HG03354 (cell line): ENCODE data around the gene PAQR9.

ENCODE experiments used
- ATAC-seq: cut with Tn5 transposase; IDR thresholded peaks from one replicate; pipeline ENCODE4 v1.9.1; 2021; ENCODE audit warnings: mild to moderate bottlenecking; ENCODE audit not compliant: unreplicated experiment, poor library complexity, severe bottlenecking

The PAQR9 gene

DNA sequence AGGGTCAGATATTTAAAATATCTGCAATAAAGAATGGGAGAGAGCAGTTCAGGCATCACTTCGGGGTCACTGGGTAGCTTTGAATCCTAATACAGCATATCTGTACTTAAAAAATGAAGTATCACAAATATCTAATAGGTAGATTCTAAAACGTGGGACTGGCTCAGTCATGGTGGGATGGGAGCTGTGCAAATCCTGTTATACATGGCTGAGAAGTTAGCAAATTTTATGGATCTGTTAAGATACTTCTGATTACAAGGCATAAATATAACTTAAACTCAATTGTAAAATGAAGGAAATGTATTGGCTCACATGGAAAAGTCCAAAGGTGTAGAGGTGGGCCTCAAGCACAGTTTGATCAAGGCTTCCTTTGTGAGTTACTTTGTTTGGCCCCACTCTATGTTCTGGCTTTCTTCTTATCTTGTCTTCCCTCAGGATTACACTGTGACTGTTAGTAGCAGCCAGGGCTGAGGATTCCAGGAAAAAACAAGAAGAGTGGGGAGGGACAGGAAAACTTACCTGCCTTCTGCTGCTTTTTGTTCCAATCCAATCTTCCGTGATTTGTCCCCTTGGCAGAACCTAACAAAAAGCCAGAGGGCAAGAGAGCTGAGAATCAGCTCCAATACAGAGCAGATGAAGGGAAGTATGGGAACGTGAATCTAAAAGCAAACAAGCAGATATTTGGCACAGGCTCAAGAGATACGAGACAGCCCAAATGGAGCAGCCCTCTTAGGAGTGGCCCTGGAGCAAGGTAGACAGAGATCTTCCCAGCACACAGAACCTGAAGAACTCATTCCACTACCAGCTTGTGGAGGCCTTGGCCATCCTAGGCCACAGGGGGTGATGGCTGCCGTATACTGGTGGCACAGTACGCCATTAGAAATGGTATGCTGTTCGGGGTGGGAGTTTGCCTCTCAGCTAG lies 10.9 kb downstream of the PAQR9 start:
- ATAC-seq: no peak

GRCh38 chr3:142951794-142952193 lies 11.7 kb downstream of the PAQR9 start:
- no peak for ATAC-seq

- ATAC-seq: no peak
Observed at GRCh38 chr3:142950972-142951371, 12.5 kb downstream of the PAQR9 start.

DNA sequence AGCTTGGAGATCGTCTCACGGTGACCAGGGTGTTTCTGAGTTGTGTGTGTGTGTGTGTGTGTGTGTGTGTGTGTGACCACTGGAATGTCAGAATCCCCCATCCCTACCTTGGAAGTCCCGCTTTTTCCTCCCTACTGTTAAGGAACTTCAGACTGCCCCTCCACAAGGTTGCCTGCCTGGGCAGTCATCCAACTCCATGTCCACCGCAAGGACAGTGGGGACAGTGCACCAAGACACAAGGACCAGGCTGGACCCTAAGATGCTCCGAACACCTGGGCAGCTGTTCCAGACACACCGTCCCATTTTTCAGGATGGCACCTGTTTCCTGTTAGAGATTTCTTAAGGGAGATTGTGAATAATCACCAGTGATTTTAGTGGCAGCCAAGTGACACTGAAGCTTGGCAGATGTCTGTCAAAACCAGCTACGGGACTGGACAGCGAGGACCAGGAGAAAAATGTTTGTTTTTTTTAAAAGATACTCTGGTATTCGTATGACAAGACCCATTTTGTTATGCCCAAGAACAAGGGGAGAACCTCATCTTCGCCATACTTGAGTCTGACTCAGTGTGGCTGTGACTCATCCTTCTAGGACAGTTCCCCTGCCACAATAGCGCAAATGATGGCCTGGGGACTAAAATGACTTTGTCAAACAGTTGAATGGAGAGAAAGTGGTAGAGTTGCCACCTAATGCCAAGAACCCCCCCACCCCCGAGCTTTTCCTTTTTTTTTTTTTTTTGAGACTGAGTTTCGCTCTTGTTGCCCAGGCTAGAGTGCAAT lies 15.5 kb downstream of the PAQR9 start:
- no peak for ATAC-seq

- no peak for ATAC-seq
Observed at GRCh38 chr3:142947352-142947751, 16.1 kb downstream of the PAQR9 start.

GRCh38 chr3:142946861-142947260 lies 16.6 kb downstream of the PAQR9 start:
- ATAC-seq: no peak

GRCh38 chr3:142945023-142945422 lies 18.5 kb downstream of the PAQR9 start:
- ATAC-seq: peak; percentile 18

GRCh38 chr3:142944342-142944741 lies 19.1 kb downstream of the PAQR9 start:
- peak; percentile 68 for ATAC-seq

DNA sequence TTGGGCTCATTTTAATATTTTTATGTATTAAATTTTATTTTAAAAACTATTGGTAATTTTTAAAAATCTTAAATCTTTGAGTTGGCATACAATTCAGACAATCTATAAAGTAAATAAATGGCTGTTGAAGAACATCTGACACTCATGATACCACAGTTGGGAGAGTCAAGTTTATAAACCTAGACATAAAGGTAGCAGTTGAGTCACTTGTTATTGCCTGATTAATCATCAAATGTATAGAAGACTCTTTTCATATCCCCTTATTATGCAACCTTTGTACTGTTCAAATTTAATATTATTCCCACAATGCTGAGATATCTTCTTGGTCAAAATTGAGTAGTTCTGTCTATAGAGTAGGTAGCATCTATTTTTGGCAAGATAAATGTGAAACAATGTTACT lies 19.6 kb downstream of the PAQR9 start:
- no peak for ATAC-seq

DNA sequence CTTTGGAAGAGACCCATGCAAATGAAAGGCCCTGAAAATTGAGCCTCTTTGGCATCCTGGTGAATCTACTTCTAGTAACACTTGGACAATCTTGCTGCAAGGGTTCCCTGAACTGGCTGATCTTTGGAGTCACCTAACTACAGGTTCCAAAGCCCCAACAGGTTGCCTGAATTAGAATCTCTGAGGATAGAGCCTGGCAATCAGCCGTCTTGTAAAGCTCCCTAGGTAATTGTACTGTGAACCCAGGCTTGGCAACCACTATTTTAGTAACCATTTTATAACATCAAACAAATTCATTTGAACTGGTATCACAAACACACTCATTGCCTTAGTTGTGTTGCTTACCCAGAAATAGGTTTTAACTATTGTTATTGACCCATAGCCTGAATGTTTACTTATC lies 20.1 kb downstream of the PAQR9 start:
- no peak for ATAC-seq

GRCh38 chr3:142941373-142942123 lies 21.9 kb downstream of the PAQR9 start:
- no peak for ATAC-seq

GRCh38 chr3:142940472-142940871 lies 23.0 kb downstream of the PAQR9 start:
- ATAC-seq: peak; percentile 52

GRCh38 chr3:142940000-142940399 lies 23.5 kb downstream of the PAQR9 start:
- no peak for ATAC-seq

GRCh38 chr3:142935963-142936362 lies 27.5 kb downstream of the PAQR9 start:
- ATAC-seq: no peak

DNA sequence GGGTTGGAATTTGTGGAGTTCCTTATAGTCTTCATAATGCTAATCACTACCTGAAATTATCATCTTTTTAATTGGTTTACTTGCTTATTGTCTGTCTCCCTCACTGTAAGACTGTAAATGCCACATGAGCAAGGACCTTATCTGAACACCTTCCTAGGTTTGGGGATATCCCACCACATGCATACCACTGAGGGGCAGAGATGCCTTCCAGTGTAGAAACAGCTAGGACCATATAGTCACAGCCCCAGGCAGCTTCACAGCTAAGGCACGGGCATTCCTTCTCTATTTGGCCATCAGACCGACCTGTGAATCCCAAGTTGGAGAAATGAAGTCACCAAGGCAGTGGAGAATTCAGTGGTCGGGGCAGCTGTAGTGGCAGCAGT lies 28.6 kb downstream of the PAQR9 start:
- no peak for ATAC-seq

DNA sequence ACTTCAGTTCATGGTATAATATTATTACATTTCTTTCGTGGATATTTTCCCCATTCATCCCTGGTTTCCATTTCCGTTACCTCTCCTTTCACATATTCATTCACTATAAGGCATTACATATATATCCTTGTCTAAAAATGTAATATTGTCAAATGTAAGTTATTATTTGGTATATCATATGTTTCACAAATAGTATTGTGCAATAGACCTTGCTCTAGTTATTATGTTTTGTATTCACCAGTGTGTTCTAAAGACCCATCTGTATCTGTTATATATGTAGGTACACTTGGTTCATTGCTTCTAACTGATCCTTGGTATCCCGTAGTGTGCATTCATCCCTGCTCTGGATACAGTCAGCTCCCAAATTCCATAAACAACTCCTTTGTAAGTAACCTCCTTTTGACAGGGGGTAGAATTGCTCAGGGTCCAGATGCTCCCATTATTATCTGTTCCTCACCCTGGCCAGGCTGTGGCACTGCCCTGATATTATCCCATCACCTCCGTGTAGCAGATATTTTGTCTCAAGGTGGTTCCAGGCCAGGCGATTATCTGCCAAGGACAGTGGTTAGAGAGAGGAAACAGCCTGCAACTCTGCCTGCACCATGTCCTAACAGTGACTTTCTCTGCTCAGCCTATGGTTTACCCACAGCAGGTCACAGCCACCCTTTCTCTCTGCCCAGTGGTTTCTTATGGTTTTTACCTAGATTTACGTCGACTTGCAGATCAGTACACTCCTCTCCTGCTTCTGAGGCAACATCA lies 29.2 kb downstream of the PAQR9 start:
- no peak for ATAC-seq

DNA sequence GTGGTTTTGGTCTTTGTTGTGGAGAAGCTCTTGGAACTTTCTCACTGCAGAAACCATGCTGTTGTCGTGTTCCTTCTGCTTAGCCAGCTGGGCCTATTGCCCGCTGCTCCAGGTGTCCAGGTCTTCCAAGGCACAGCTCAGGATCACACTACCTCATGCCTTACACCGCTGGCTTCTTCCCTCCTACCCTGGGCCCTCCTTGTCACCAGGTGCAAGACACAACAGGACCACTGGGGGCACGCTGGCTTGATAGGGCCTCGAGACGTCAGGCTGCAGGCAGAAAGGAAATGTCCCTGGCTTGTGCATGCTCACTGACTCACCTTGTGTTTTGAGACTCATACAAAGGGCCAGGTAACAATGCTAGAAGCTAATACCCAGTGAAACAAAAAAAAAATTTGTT lies 32.3 kb downstream of the PAQR9 start:
- ATAC-seq: peak; percentile 92

GRCh38 chr3:142930463-142930862 lies 33.0 kb downstream of the PAQR9 start:
- no peak for ATAC-seq

- no peak for ATAC-seq
Observed at GRCh38 chr3:142929890-142930289, 33.6 kb downstream of the PAQR9 start.

GRCh38 chr3:142929109-142929508 lies 34.4 kb downstream of the PAQR9 start:
- no peak for ATAC-seq
